Upper lobe of left lung (tissue), 6 donors: ENCODE results near the gene CABYR. TPM values are rescaled to one million over a fixed set of nuclear protein-coding genes. Genes with fewer than 3 reads are reported as not detected.

Experiments
- ATAC-seq, 2 donors: fragments of 200-7000 bp; cut with Tn5 transposase; one replicate each; pipeline ENCODE4 v1.9.1; 2022; ENCODE audit warnings: mild to moderate bottlenecking in 2 of 2, moderate library complexity in 2 of 2; ENCODE audit not compliant: low FRiP score in 2 of 2
- DNase-seq, 2 donors: peaks; one replicate each; pipeline ENCODE4 v3.0.0-alpha.2; 2019 to 2020
- H3K27ac ChIP-seq, 4 donors: fragments of 200-600 bp; sonication (generic); one replicate each; pipeline ENCODE4 v1.5.1; 2016 to 2019
- H3K27me3 ChIP-seq, 4 donors: fragments of 200-600 bp; sonication (generic); one replicate each; pipeline ENCODE4 v1.5.1; 2017 to 2019
- H3K36me3 ChIP-seq, 4 donors: fragments of 200-600 bp; sonication (generic); one replicate each; pipeline ENCODE4 v1.5.1; 2016 to 2019
- H3K4me1 ChIP-seq, 4 donors: fragments of 200-600 bp; sonication (generic); one replicate each; pipeline ENCODE4 v1.5.1; 2018 to 2019
- H3K4me3 ChIP-seq, 4 donors: fragments of 200-600 bp; sonication (generic); one replicate each; pipeline ENCODE4 v1.5.1; 2017 to 2019; ENCODE audit warnings: mild to moderate bottlenecking in 2 of 4, moderate library complexity in 1 of 4
- H3K9me3 ChIP-seq, 4 donors: fragments of 200-600 bp; sonication (generic); one replicate each; pipeline ENCODE4 v1.5.1; 2018 to 2019
- EP300 ChIP-seq, 4 donors: sonication (generic); formaldehyde crosslinking; IDR thresholded peaks; one replicate each; pipeline ENCODE4 v1.5.1; 2017; ENCODE audit warnings: antibody characterized with exemption in 4 of 4, control low read depth in 2 of 4
- POLR2A ChIP-seq, 4 donors: fragments of 450-650 bp; IDR thresholded peaks; one replicate each; pipeline ENCODE4 v1.5.1; 2016 to 2017; ENCODE audit warnings: antibody characterized with exemption in 4 of 4, mild to moderate bottlenecking in 2 of 4
- POLR2AphosphoS5 ChIP-seq, 2 donors: sonication (generic); formaldehyde crosslinking; IDR thresholded peaks; one replicate each; pipeline ENCODE4 v1.5.1; 2017; ENCODE audit warnings: antibody characterized with exemption in 2 of 2
- WGBS, 2 donors: methylation state at CpG; one replicate each; pipeline ENCODE4 v1.1.5; 2017 to 2018; 5-methylcytosine and 5-hydroxymethylcytosine counted together
- total RNA-seq, 6 donors: library from RNA; depleted of rRNA in 4 of 6; stranded (reverse); fragments of >200 nt in 4 of 6; gene quantifications; one replicate each; pipeline versions ENCODE4 v1.1.0 to v1.2.1, GENCODE V29; 2016 to 2021
- TF ChIP-seq, protein P1 (sequence below), 6 experiments: fragments of 450-650 bp in 4 of 6; fragments of 200-600 bp in 2 of 6; sonication (generic) in 2 of 6; IDR thresholded peaks; one replicate each; pipeline ENCODE4 v1.5.1; 2016 to 2019; ENCODE audit warnings: antibody characterized with exemption in 6 of 6
- donor health status: DM: no; HTN: no; CAD: no; lungs with moderate emphysema.
- donor health status: DM: no; HTN: yes; CAD: no; lungs with severe emphysema.

Gene CABYR
- total RNA-seq, 6 donors from 2014 or later, result 0.51 to 3.1 (median 2.1) TPM; not detected in 2

DNA sequence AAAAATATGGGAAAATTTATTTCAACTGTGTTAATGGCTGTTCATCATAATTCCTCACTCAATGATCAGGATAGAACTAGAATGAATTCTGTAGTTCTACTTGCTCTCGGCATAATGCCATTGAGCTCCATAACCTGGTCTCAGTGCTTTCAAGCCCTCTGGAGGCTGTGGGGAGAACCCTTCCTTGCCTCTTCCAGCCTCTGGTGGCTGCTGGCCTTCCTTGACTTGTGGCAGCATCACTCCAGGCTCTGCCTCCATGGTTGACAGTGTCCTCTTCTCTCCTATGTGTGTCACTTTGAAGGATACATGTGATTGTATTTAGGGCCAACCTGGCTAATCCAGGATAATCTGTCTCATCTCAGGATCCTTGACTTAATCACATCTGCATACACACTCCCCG is 26.9 kb upstream of the CABYR start:
- peaks cover 0 to 3% (median 0%) of the 10 kb centered on the region in 4 donors for H3K4me1 ChIP-seq
- 94% methylated on average over 2 of the region's 2 CpGs for WGBS, 2 donors

DNA sequence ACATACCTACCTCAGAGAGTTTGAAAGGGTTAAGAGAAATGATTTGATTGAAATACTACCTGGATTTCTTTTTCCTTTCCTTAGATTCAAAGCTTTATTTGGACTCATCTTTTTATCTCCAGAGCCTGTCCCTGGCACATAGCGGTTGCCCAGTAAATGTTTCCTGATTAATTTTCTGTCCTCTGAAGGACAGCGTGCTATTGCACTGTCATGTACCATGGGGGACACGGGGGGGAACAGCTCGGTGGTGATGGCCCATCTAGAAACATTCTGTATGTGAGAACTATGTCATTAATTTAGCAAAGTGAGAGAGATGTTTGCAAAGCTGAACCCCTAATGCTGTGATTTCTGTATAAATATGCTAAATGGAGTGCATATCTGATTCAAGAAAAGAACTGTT is 26.4 kb upstream of the CABYR start:
- no peak overlapping the region for H3K4me3 ChIP-seq
- no peak overlapping the region for H3K27ac ChIP-seq
- TF ChIP-seq POLR2AphosphoS5 (IDR thresholded peaks at IDR 0.05) (no peak), POLR2A (IDR thresholded peaks at IDR 0.05) (no peak), EP300 (IDR thresholded peaks at IDR 0.05) (no peak)
- TF ChIP-seq, protein P1, sequence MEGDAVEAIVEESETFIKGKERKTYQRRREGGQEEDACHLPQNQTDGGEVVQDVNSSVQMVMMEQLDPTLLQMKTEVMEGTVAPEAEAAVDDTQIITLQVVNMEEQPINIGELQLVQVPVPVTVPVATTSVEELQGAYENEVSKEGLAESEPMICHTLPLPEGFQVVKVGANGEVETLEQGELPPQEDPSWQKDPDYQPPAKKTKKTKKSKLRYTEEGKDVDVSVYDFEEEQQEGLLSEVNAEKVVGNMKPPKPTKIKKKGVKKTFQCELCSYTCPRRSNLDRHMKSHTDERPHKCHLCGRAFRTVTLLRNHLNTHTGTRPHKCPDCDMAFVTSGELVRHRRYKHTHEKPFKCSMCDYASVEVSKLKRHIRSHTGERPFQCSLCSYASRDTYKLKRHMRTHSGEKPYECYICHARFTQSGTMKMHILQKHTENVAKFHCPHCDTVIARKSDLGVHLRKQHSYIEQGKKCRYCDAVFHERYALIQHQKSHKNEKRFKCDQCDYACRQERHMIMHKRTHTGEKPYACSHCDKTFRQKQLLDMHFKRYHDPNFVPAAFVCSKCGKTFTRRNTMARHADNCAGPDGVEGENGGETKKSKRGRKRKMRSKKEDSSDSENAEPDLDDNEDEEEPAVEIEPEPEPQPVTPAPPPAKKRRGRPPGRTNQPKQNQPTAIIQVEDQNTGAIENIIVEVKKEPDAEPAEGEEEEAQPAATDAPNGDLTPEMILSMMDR (IDR thresholded peaks at IDR 0.05), result no peak
- H3K9me3 ChIP-seq, result no peaks in the 10 kb centered on the region
- 88 to 94% methylated on average over 4 of the region's 4 CpGs for WGBS, 2 donors
- H3K36me3 ChIP-seq, result no peaks in the 10 kb centered on the region
- no peaks in the 10 kb centered on the region for H3K27me3 ChIP-seq
- DNase-seq (no peak), ATAC-seq (no peak)
- peaks cover 0 to 3% (median 0%) of the 10 kb centered on the region in 4 donors for H3K4me1 ChIP-seq

More for the DNA sequence above, 26.9 kb upstream of the CABYR start:
- no peak for ATAC-seq
- TF ChIP-seq, protein P1 (IDR thresholded peaks at IDR 0.05), result no peak
- no peak for TF ChIP-seq POLR2A (IDR thresholded peaks at IDR 0.05)
- no peak for TF ChIP-seq POLR2AphosphoS5 (IDR thresholded peaks at IDR 0.05)
- TF ChIP-seq EP300 (IDR thresholded peaks at IDR 0.05), result no peak
- no peaks in the 10 kb centered on the region for H3K36me3 ChIP-seq
- no peaks in the 10 kb centered on the region for H3K27me3 ChIP-seq
- H3K4me3 ChIP-seq, result no peak overlapping the region
- no peaks in the 10 kb centered on the region for H3K9me3 ChIP-seq
- no peak overlapping the region for H3K27ac ChIP-seq
- no peak for DNase-seq

DNA sequence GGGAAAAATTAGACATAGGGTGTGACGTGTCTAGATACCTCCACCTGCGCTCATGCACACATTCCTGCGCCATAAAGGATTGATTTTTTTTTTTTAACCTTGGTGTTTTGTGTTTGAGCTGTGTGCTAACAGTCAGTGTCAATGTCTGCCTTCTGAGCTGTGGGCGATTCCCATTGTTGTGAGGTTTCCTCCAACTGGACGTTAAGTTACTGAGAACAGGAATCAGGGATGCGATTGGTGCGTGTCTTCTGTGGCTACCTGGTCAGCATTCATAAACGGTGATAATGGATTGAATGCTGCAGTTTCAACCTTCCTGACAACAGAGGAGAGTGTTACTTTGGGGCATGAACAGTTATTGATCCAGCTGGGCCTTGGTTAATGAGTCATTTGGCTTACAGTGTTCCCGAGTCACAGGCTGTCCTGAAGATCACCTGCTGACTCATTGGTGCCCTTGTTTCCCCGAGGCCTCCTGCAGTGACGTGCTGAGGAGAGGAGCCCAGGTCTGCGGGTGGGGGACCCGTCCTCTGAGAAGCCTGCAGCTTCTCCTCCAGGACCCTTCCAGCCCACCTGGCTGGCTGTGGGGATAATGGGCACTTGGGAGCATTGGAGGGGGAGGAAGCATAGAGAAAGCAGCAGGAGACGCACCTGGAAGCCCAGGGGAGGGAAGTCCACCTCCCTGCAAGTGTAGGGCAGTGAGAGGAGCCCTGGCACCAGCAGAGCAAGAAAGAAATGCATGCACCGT is 25.8 kb upstream of the CABYR start:
- 88 to 93% methylated on average over 12 to 15 of the region's 15 CpGs for WGBS, 2 donors
- TF ChIP-seq POLR2A (IDR thresholded peaks at IDR 0.05), result no peak
- no peak for TF ChIP-seq EP300 (IDR thresholded peaks at IDR 0.05)
- no peak for TF ChIP-seq POLR2AphosphoS5 (IDR thresholded peaks at IDR 0.05)
- TF ChIP-seq, protein P1 (IDR thresholded peaks at IDR 0.05), result no peak
- no peaks in the 10 kb centered on the region for H3K27me3 ChIP-seq
- H3K4me3 ChIP-seq, result no peak overlapping the region
- ATAC-seq (no peak), DNase-seq (no peak)
- H3K27ac ChIP-seq, result no peak overlapping the region
- no peaks in the 10 kb centered on the region for H3K36me3 ChIP-seq
- H3K9me3 ChIP-seq, result no peaks in the 10 kb centered on the region
- H3K4me1 ChIP-seq, result peaks cover 0 to 3% (median 0%) of the 10 kb centered on the region in 4 donors

DNA sequence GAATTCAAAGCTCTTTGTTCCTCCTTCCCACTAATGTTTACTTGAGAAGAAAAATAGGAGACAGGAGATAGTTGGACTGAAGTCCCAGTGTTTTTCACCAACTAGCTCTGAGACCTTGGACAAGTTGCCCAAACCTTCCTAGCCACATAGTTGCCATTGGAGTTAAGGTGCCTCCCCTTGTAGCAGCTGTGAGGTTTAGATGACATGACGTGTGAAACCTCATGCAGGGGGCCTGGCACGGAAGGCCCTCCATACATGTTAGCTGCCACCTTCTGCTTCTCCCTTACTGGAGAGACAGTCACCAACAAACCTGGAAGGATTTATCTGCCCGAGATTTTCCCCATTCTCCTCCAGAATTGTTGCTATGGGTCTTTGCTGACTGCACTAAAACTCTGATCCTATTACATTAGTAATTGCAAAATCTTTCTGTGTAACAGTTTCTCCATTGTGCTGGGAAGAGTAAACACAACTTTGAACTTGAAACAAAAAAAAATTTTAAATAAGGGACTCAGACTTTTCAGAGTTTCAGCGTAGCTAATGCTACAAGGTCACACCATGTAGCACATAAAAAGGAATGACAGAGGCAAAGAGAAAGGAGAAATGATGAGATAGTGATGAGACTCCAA is 23.8 kb upstream of the CABYR start:
- H3K4me3 ChIP-seq, result no peak overlapping the region
- no peak for ATAC-seq
- TF ChIP-seq, protein P1 (IDR thresholded peaks at IDR 0.05), result no peak
- no peak for TF ChIP-seq POLR2A (IDR thresholded peaks at IDR 0.05)
- 65 to 72% methylated on average over 4 of the region's 4 CpGs for WGBS, 2 donors
- no peak for DNase-seq
- no peaks in the 10 kb centered on the region for H3K27me3 ChIP-seq
- H3K36me3 ChIP-seq, result no peaks in the 10 kb centered on the region
- H3K4me1 ChIP-seq, result peaks cover 0 to 4% (median 1%) of the 10 kb centered on the region in 4 donors
- peak overlapping the region in 1 of 4 donors; percentile 25 for H3K27ac ChIP-seq
- H3K9me3 ChIP-seq, result no peaks in the 10 kb centered on the region
